GM21786 (cell line): Measurements from ENCODE around the gene SLC39A7.
A peak's percentile ranks its signal among the peaks of the same experiment; 100 is the strongest.

Experiments used
- ATAC-seq: cut with Tn5 transposase; IDR thresholded peaks from one replicate; pipeline ENCODE4 v1.9.1; 2021; ENCODE audit not compliant: unreplicated experiment

Gene SLC39A7

GRCh38 chr6:33200219-33201146 lies at the start of gene SLC39A7, which contains the start of gene RXRB:
SLC39A7 (plus strand) TSS chr6:33200867; CDS start chr6:33201246, 379 bp downstream.
RXRB (minus strand) TSS chr6:33200665; CDS start chr6:33200476, 189 bp downstream.
- ATAC-seq: peak; percentile 45

GRCh38 chr6:33151050-33151449 lies 49.6 kb upstream of the SLC39A7 start:
- ATAC-seq: no peak

- no peak for ATAC-seq
Measured at GRCh38 chr6:33154349-33154748, 46.3 kb upstream of the SLC39A7 start.

- ATAC-seq: no peak
Measured at GRCh38 chr6:33156561-33156960, 44.1 kb upstream of the SLC39A7 start.

GRCh38 chr6:33156964-33157363 lies 43.7 kb upstream of the SLC39A7 start:
- no peak for ATAC-seq

- no peak for ATAC-seq
Measured at GRCh38 chr6:33160096-33160495, 40.6 kb upstream of the SLC39A7 start.

GRCh38 chr6:33160728-33161344 lies 39.8 kb upstream of the SLC39A7 start:
- no peak for ATAC-seq

- ATAC-seq: no peak
Measured at GRCh38 chr6:33161354-33162331, 39.0 kb upstream of the SLC39A7 start.

GRCh38 chr6:33163540-33163939 lies 37.1 kb upstream of the SLC39A7 start:
- ATAC-seq: no peak

- ATAC-seq: no peak
Measured at GRCh38 chr6:33164176-33164575, 36.5 kb upstream of the SLC39A7 start.

GRCh38 chr6:33164665-33165373 lies 35.8 kb upstream of the SLC39A7 start:
- ATAC-seq: no peak

GRCh38 chr6:33165581-33166258 lies 34.9 kb upstream of the SLC39A7 start:
- ATAC-seq: no peak

GRCh38 chr6:33166363-33166762 lies 34.3 kb upstream of the SLC39A7 start:
- ATAC-seq: no peak

- no peak for ATAC-seq
Measured at GRCh38 chr6:33166811-33167210, 33.9 kb upstream of the SLC39A7 start.

GRCh38 chr6:33167374-33168283 lies 33.0 kb upstream of the SLC39A7 start:
- no peak for ATAC-seq

- no peak for ATAC-seq
Measured at GRCh38 chr6:33168284-33168601, 32.4 kb upstream of the SLC39A7 start.

GRCh38 chr6:33168639-33169038 lies 32.0 kb upstream of the SLC39A7 start:
- ATAC-seq: no peak

- no peak for ATAC-seq
Measured at GRCh38 chr6:33169291-33170175, 31.1 kb upstream of the SLC39A7 start.
